SK-MEL-5 (cell line): ENCODE results near the gene MED25. TPM values are rescaled to one million over a fixed set of nuclear protein-coding genes. Genes with fewer than 3 reads are reported as not detected.

Source experiments
- DNase-seq: peaks from one replicate; pipeline ENCODE4 v3.0.0-alpha.2; 2016; ENCODE audit warnings: low read depth, low spot score
- in situ Hi-C: cut with HindIII; loops from 2 replicates; pipeline ENCODE4 v1.10.0; 2016; ENCODE audit warnings: low sequenced_read_pairs, high pct_unique_total_duplicates, low pct_unique_long_range_greater_than_20kb
- total RNA-seq: library from RNA; depleted of rRNA; stranded (reverse); fragments of >200 nt; shearing (Covaris generic); gene quantifications from 2 replicates; pipeline ENCODE4 v1.2.3, GENCODE V29; 2014

Gene MED25
- total RNA-seq, 1 experiment from 2014 or later = 7.8 TPM

- DNase-seq = no peak
- in situ Hi-C loops = no loop called here
Observed at GRCh38 chr19:49849433-49850220, 31.5 kb downstream of the MED25 start.

GRCh38 chr19:49850221-49850486 is 32.1 kb downstream of the MED25 start:
- in situ Hi-C loops = no loop called here
- no peak for DNase-seq

- in situ Hi-C loops = no loop called here
- DNase-seq = peak; percentile 86
Observed at GRCh38 chr19:49850487-49851342, 32.6 kb downstream of the MED25 start, which contains the start of gene PTOV1. PTOV1 (plus strand) TSS chr19:49851159.

GRCh38 chr19:49851456-49852259 is 33.6 kb downstream of the MED25 start:
- in situ Hi-C loops = no loop called here

GRCh38 chr19:49852631-49853126 is 34.6 kb downstream of the MED25 start:
- in situ Hi-C loops = no loop called here
- no peak for DNase-seq

More at GRCh38 chr19:49851456-49852259, 33.6 kb downstream of the MED25 start:
- DNase-seq = no peak

GRCh38 chr19:49853852-49854377 is 35.8 kb downstream of the MED25 start:
- no peak for DNase-seq
- in situ Hi-C loops = no loop called here

GRCh38 chr19:49854378-49855263 is 36.5 kb downstream of the MED25 start:
- DNase-seq = no peak
- in situ Hi-C loops = no loop called here

GRCh38 chr19:49855277-49855675 is 37.2 kb downstream of the MED25 start:
- in situ Hi-C loops = no loop called here

GRCh38 chr19:49855676-49856573 is 37.8 kb downstream of the MED25 start:
- DNase-seq = no peak
- in situ Hi-C loops = no loop called here

More at GRCh38 chr19:49855277-49855675, 37.2 kb downstream of the MED25 start:
- DNase-seq = no peak

- in situ Hi-C loops = no loop called here
- no peak for DNase-seq
Observed at GRCh38 chr19:49856574-49857021, 38.5 kb downstream of the MED25 start.

- no peak for DNase-seq
- in situ Hi-C loops = no loop called here
Observed at GRCh38 chr19:49857061-49857837, 39.2 kb downstream of the MED25 start.

- no peak for DNase-seq
- in situ Hi-C loops = no loop called here
Observed at GRCh38 chr19:49857838-49858087, 39.7 kb downstream of the MED25 start.

- no peak for DNase-seq
Observed at GRCh38 chr19:49858088-49858985, 40.2 kb downstream of the MED25 start.

GRCh38 chr19:49859682-49860335 is 41.7 kb downstream of the MED25 start:
- in situ Hi-C loops = no loop called here
- no peak for DNase-seq

More at GRCh38 chr19:49858088-49858985, 40.2 kb downstream of the MED25 start:
- in situ Hi-C loops = no loop called here
